AG08396 (cell line): ENCODE data around the gene THAP3.

Experiments used
- DNase-seq: peaks from one replicate; pipeline ENCODE4 v3.0.0; 2012; ENCODE audit warnings: low spot score, mixed read lengths

Gene THAP3, protein sequence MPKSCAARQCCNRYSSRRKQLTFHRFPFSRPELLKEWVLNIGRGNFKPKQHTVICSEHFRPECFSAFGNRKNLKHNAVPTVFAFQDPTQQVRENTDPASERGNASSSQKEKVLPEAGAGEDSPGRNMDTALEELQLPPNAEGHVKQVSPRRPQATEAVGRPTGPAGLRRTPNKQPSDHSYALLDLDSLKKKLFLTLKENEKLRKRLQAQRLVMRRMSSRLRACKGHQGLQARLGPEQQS

DNA sequence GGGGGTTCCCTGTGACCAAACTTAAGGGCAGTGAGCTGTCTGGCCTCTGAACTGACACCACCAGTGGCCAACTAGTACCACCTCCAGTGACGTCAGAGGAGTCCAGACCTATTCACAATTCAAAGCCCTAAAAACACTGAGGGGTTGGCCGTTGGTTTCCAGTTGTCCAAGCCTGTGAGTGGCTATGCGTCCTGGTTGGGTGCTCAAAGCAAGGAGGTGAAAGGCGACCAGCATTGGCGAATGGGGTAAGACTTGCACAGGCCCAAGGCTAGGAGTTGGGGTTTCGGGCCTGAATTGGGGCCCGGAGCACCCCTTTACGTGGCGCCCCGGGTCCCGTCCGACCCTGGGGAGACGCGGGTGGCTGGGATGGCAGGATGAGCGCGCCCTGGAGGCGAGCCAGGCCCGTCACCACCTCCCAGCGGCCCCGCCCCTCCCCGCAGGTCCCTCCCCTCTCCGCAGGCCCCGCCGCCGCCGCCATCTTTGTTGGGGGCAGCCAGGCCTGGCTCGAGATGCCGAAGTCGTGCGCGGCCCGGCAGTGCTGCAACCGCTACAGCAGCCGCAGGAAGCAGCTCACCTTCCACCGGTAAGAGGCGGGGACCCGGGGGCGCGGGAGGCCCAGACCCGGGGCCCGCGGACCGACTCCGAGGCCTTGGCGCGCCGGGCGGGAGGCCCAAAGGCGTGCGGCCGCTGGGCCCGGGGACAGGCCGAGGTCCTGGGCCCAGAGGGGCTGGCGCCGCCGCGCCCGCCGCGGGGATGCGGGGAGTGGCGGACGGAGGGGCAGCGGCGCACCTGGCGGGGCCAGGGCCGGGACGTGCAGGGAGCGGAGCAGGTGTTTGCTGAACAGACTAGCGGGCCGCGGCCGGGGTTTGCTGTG, at the start of gene THAP3:
Gene THAP3 (plus strand): TSS at position 159 of the 874 bp plus-strand sequence. CDS start 351 bp downstream, at position 510.
- peak; percentile 94 for DNase-seq

DNA sequence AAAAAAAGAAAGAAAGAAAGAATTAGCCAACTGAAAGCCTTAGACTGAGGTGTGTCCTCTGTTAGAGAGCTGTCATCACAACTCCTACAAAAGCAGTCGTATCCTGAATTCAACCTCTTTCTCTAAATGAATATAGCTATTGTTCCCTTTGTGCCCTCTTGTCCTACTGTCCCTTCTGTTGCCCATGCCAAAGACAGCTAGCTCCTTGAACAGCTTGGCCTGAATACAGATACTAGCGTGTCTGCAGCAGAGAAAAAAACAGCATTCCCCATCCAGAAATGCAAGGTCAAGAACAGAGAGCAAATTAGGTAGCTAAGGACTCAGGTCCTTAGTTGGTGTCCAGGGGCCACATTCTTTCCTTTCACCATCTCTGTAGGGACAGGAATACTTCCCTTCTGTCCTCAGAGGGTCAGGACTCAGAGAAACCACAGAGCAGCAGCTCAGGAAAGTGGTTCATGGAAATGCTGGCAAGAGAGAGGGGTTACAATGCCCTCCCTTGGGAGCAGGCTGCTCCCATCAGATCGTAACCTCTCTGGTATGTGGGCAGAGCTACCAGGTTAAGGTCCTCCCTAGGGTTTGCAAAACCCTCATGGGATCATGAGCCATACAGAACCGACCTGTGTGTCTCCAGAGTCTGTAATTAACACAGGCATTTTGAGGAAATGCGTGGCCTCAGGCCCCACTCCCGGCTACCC, 46.7 kb upstream of the THAP3 start:
- no peak for DNase-seq

DNA sequence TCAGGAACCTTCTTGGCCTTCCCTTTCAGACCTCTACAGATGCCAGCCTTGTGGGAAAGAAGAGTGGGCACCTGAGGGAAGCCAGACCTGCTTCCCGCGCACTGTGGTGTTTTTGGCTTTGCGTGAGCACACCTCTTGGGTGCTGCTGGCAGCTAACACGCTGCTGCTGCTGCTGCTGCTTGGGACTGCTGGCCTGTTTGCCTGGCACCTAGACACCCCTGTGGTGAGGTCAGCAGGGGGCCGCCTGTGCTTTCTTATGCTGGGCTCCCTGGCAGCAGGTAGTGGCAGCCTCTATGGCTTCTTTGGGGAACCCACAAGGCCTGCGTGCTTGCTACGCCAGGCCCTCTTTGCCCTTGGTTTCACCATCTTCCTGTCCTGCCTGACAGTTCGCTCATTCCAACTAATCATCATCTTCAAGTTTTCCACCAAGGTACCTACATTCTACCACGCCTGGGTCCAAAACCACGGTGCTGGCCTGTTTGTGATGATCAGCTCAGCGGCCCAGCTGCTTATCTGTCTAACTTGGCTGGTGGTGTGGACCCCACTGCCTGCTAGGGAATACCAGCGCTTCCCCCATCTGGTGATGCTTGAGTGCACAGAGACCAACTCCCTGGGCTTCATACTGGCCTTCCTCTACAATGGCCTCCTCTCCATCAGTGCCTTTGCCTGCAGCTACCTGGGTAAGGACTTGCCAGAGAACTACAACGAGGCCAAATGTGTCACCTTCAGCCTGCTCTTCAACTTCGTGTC, 45.9 kb upstream of the THAP3 start:
- DNase-seq, result no peak

DNA sequence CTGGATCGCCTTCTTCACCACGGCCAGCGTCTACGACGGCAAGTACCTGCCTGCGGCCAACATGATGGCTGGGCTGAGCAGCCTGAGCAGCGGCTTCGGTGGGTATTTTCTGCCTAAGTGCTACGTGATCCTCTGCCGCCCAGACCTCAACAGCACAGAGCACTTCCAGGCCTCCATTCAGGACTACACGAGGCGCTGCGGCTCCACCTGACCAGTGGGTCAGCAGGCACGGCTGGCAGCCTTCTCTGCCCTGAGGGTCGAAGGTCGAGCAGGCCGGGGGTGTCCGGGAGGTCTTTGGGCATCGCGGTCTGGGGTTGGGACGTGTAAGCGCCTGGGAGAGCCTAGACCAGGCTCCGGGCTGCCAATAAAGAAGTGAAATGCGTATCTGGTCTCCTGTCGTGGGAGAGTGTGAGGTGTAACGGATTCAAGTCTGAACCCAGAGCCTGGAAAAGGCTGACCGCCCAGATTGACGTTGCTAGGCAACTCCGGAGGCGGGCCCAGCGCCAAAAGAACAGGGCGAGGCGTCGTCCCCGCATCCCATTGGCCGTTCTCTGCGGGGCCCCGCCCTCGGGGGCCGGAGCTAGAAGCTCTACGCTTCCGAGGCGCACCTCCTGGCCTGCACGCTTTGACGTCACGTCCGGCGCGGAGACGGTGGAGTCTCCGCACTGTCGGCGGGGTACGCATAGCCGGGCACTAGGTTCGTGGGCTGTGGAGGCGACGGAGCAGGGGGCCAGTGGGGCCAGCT, 45.1 kb upstream of the THAP3 start, which contains the start of gene ZBTB48:
Gene ZBTB48 (plus strand): TSS at position 621 of the 745 bp plus-strand sequence. CDS start 616 bp downstream, outside the sequence.
- DNase-seq, result peak; percentile 100

DNA sequence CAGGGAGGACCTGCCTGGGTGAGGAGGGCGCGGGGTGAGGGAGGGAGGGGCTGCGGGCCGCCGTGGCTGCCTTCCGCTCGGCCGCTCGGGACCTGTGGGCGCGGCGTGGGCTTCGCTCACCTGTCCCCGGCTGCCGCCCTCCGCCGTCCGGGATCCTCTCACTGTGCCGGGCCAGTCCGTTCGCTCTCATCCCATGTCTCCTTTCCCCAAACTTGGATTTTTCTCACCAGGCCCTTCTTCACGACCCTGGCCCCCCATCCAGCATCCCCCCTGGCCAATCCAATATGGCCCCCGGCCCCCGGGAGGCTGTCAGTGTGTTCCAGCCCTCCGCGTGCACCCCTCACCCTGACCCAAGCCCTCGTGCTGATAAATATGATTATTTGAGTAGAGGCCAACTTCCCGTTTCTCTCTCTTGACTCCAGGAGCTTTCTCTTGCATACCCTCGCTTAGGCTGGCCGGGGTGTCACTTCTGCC, 44.5 kb upstream of the THAP3 start:
- DNase-seq, result no peak

DNA sequence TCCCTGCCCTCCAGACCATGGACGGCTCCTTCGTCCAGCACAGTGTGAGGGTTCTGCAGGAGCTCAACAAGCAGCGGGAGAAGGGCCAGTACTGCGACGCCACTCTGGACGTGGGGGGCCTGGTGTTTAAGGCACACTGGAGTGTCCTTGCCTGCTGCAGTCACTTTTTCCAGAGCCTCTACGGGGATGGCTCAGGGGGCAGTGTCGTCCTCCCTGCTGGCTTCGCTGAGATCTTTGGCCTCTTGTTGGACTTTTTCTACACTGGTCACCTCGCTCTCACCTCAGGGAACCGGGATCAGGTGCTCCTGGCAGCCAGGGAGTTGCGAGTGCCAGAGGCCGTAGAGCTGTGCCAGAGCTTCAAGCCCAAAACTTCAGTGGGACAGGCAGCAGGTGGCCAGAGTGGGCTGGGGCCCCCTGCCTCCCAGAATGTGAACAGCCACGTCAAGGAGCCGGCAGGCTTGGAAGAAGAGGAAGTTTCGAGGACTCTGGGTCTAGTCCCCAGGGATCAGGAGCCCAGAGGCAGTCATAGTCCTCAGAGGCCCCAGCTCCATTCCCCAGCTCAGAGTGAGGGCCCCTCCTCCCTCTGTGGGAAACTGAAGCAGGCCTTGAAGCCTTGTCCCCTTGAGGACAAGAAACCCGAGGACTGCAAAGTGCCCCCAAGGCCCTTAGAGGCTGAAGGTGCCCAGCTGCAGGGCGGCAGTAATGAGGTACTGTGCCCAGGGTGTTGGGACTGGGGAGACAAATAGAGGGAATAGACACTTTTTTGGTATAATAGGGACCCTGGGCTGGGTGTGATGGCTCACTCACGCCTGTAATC, 43.9 kb upstream of the THAP3 start:
- DNase-seq, result no peak

DNA sequence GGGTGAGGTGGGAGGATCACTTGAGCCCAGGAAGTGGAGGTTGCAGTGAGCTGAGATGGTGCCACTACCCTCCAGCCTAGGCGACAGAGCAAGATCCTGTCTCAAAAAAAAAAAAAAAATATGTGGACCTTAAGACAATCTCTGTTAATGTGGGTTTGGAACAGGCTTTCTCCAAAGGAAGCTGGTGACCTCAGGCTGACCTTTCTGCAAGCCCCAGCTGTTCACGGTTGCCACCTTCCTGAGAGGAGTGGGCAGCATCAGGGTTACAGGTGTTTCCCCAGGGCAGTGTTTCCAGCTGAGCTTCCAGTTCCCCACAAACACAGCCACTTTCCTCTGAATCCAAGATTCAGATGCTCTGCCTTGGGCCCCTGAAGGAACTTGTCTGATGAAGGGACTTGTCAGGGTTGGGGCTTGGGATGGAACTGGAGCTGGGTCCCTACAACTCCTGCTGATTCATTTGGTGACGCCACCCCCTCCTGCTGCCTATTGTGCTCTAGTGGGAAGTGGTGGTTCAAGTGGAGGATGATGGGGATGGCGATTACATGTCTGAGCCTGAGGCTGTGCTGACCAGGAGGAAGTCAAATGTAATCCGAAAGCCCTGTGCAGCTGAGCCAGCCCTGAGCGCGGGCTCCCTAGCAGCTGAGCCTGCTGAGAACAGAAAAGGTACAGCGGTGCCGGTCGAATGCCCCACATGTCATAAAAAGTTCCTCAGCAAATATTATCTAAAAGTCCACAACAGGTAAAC, 42.9 kb upstream of the THAP3 start:
- no peak for DNase-seq

DNA sequence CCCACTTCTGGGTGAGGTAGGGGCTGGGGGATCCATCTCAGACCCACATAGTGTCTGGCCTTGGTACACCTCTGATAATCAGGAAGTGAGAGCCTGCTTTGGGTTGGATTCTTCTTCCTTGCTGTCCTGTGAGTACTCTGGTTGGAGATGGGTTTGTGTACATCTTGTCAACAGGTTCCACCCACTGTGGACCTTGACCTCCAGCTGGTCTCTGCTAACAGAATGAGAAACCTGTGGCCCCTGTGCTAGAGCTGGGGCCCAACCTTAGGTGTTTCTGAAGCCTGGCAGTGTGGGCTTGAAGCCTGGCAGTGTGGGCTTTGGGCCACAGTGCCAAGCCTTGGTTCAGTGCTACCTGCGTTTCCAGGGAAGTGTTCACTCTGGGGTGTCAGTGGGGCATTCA, 42.3 kb upstream of the THAP3 start:
- no peak for DNase-seq

DNA sequence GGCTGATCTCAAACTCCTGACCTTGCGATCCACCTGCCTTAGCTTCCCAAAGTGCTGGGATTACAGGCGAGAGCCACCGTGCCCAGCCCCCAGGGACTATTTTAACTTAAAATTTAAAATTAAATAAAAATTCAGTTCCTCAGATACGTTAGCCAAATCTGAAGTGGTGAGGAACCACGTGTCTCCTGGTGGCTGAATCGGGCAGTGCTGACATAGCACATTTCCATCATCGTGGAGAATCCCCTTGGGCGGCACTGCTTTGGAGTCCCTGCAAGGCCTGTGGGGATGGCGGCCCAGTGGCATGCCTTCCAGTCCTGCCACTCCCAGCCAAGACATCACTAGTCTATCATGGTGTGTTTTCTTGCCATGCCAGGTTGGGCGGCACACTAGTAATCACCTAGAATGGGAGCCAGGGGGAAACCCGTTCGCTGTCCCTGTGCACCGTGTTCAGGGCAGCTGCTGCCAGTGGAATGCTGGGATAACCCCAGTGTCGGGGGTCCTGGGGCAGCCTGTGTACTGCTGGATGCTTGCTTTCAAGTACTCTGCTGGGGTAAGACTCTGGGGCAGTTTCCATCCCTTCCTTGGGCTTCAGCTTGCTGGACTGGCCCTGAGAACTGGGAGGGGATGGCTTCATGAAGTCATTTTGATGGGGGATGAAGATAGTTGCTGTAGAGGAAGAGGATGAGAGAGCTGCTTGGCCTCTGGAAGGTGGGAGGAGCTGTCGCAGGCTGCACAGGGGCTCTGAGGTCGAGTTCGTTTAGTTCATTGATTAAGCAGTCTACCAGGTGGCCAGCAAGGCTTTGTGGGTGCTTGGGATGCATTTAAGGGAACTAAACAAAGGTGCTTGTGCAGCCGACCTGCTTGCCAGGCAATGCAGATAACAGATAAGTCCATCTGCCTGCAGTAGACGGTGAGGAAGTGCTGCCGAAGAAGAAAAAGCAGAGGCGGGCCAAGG, 40.3 kb upstream of the THAP3 start:
- no peak for DNase-seq

DNA sequence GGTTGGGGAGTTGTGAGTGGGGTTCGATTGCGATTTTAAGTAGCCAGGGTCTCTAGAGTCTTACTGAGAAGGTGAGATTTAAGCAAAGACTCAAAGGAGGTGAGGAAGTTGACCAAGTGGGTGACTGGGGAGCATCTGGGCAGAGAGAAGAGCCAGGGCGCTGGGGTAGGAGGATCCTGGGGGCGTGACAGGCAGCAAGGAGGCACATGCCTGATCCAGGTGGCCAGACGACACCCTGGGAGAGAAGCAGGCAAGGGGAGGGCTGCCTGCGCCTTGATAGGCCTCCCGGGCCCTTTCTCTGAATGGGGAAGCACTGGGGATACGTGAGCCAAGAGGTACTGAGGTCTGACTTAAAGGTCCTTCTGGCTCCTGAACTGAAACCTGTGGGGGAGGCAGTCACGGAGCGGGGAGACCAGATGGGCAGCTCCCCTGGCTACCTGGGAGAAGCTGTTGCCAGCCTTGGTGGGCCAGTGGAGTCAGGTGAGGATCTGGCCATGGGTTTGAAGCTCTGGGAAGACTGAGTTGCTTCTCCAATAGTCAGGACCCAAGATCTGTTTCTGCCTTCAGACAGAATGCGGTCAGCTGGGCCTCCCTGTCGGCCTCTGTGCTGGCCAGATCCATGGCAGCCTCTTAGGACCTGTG, 39.5 kb upstream of the THAP3 start:
- peak; percentile 4 for DNase-seq

DNA sequence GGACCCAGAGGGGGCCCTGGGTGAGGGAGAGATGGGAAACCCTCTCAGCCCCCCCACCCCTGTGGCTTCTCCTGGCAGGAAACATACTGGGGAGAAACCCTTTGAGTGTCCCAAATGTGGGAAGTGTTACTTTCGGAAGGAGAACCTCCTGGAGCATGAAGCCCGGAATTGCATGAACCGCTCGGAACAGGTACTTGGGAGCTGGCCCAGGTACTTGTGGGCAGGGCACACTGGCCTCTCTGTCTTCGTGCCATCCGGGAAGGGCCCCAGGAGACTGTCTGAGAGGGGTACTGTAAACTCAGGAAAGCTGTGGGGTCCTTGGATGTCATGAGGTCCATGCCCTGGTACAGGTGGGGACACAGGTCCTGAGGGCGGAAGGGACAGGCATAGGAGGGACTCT, 38.8 kb upstream of the THAP3 start:
- DNase-seq, result peak; percentile 2

DNA sequence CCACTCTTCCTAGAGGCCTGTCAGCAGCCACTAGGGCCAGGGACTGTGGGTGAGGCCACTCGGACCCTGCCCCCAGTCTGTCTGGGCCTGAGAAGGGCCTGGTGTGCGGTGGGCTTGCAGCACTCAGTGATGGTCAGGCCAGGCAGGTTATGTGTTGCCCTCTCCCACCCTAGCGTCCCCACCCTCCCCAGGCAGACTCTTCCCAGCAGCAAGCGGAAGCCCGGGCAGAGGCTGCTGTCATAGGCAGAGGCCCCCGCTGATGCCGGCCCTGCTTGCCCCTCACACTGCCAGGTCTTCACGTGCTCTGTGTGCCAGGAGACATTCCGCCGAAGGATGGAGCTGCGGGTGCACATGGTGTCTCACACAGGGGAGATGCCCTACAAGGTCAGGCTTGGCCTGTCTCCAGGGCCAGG, 38.3 kb upstream of the THAP3 start:
- DNase-seq, result peak; percentile 4

DNA sequence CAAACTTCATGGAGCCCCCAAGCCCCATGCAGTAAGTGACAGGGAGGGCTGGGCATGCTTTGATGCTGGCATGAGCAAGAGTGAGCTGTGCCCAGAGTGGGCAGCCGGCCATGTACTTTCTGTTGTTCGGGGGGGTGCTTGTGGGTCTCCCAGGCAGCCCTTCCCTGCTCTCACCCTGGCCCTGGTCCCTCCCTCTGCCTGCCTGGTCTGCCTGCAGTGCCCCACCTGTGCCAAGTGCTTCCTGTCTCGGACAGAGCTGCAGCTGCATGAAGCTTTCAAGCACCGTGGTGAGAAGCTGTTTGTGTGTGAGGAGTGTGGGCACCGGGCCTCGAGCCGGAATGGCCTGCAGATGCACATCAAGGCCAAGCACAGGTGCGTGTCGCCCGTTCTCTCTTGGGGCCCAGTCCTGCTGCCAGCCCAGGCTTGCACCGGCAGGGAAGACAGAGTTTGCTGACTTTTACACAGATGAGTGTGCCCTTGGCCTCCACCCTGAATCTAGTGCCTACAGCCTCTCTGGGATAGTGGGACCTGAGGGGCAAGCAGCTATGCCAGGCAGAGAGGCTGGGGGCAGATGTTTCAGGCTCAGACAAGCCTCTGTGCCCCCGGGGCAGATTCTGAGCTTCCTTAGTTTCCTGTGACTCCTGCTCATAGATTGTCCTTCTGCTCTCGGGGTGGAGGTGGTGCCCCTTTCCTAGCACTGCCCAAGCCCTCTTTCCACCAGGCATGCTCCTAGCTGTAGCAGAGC, 37.2 kb upstream of the THAP3 start:
- DNase-seq, result no peak

DNA sequence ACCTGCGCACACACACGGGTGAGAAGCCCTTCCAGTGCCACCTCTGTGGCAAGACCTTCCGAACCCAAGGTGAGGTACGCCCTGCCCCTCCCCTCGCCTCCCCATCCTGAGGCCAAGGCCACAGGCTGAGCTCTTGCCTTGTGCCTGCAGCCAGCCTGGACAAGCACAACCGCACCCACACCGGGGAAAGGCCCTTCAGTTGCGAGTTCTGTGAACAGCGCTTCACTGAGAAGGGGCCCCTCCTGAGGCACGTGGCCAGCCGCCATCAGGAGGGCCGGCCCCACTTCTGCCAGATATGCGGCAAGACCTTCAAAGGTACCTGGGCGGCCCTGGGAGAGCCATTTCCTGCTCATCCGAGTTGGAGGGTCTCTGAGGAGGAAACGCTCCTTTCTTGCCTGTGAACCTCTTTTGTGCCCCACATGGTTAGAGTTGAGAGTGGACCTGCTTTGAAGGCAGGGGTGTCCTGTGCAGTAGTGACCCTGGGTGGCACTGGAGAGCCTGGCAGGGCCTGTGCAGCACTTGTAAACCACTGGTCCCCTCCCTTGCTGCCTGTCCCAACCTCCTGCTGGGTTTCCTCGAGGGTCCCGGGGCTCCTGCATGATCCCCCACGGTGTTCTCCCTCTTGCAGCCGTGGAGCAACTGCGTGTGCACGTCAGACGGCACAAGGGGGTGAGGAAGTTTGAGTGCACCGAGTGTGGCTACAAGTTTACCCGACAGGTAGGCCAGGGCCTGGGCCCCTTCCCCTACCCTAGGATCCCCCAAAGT, 36.4 kb upstream of the THAP3 start:
- no peak for DNase-seq

DNA sequence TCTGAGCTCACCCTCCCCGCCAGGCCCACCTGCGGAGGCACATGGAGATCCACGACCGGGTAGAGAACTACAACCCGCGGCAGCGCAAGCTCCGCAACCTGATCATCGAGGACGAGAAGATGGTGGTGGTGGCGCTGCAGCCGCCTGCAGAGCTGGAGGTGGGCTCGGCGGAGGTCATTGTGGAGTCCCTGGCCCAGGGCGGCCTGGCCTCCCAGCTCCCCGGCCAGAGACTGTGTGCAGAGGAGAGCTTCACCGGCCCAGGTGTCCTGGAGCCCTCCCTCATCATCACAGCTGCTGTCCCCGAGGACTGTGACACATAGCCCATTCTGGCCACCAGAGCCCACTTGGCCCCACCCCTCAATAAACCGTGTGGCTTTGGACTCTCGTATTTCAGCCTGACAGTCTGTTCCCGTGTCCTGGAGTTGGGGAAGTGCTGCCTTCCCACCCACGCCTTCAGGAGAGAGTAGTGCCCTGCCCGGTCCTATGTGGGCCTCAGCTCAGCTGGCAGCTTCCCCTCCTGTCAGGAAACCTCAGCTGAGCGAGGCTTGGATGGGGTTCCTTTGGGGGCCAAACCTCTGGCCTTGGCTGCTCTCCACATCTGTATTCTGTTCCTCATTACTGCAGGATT, 35.7 kb upstream of the THAP3 start:
- DNase-seq, result no peak

DNA sequence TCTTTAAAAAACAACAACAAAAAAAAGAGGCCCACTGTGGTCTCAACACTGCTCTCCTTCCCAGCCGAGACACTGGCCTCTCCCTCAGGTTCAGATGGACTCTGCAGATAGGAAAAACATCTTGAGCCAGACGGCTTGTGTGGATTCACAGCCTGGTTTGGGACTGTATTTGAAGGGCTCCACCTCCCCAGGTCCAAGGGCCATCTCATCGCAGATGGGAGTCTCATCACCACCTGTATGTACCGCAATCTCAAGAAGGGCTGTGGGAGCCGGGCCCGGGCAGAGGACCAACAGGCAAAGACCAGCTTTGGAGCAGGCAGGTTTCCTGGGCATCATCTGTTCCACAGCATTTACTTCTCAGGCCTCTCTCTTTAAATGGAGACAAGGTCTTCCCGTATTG, 34.6 kb upstream of the THAP3 start:
- no peak for DNase-seq
